ENCODE results near the gene C19orf38.

- TF ChIP-seq TAF1 (IDR thresholded peaks at IDR 0.05; ENCODE audit: borderline replicate concordance, low read depth, low read length) (no peak), CTCF (IDR thresholded peaks at IDR 0.05) (no peak), SIN3A (IDR thresholded peaks at IDR 0.05; ENCODE audit: borderline replicate concordance, low read depth, low read length) (no peak), CHD2 (IDR thresholded peaks at IDR 0.05; ENCODE audit: low read length, partially characterized antibody) (no peak), FOXM1 (IDR thresholded peaks at IDR 0.05; ENCODE audit: low read depth) (no peak), GABPA (IDR thresholded peaks at IDR 0.05; ENCODE audit: low read depth) (no peak), EP300 (IDR thresholded peaks at IDR 0.05; ENCODE audit: borderline replicate concordance in 1 of 2, low read depth in 1 of 2, low read length in 1 of 2) (no peak), NRF1 (IDR thresholded peaks at IDR 0.05; ENCODE audit: low read depth, low read length) (no peak), REST (IDR thresholded peaks at IDR 0.05; ENCODE audit: low read depth, low read length) (no peak), NFIC (IDR thresholded peaks at IDR 0.05; ENCODE audit: borderline replicate concordance) (no peak), YY1 (IDR thresholded peaks at IDR 0.05; ENCODE audit: low read depth) (no peak), ZBTB33 (IDR thresholded peaks at IDR 0.05; ENCODE audit: borderline replicate concordance, low read depth) (no peak), POLR2AphosphoS5 (IDR thresholded peaks at IDR 0.05; ENCODE audit: low read depth, low read length) (no peak), ELF1 (IDR thresholded peaks at IDR 0.05) (no peak)
Observed at GRCh38 chr19:10826846-10827245, 21.4 kb upstream of the C19orf38 start.
